ENCODE results near the gene TNPO1. TPM values are rescaled to one million over a fixed set of nuclear protein-coding genes. Genes with fewer than 3 reads are reported as not detected.

Gene TNPO1
- polyA plus RNA-seq, 1 donor from 2014 or later, result 103 TPM

DNA sequence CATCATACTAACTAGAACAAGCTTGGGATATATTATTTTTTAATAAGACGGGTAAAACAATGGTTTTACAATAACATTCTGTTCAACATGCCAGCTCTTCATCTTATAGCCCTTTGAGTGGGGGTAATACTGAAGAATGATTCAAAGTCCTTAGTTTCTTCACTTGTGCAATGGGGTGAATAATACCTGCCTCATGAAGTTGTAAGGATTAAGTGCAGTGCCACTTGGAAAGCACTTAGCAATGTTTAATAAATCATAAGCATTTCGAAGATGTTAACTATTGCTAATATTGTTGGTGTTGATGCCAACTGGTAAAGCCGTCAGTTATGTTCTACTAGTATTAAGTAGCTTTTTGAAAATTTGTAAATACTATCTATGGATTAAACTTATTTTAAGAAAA is 38.0 kb downstream of the TNPO1 start:
- Histone ChIP-seq H3K9me3 (ENCODE audit: low read length) (no peaks in the 10 kb centered on the region), H3F3A (ENCODE audit: insufficient read depth, low read length, poor library complexity, severe bottlenecking) (peaks cover 2% of the 10 kb centered on the region), H3K9ac (ENCODE audit: low read length) (no peak overlapping the region), H2AFZ (ENCODE audit: low read depth, low read length) (no peak overlapping the region), H4K20me1 (ENCODE audit: insufficient read depth) (peaks cover 33% of the 10 kb centered on the region), H3K27ac (ENCODE audit: low read length) (no peak overlapping the region), H3K36me3 (ENCODE audit: insufficient read depth, low read length) (peaks cover 7% of the 10 kb centered on the region), H3K9me2 (ENCODE audit: insufficient read depth, low read length) (no peaks in the 10 kb centered on the region), H3K4me2 (ENCODE audit: low read length) (no peak overlapping the region), H3K27me3 (ENCODE audit: insufficient read depth, low read depth, low read length) (no peaks in the 10 kb centered on the region), H3K4me3 (ENCODE audit: low read length) (no peak overlapping the region), H3K79me2 (replicated peaks; ENCODE audit: insufficient read depth, low read length) (peaks cover 76% of the 10 kb centered on the region)
- TF ChIP-seq RAD21 (conservative IDR thresholded peaks at IDR 0.05) (no peak), TAF1 (IDR thresholded peaks at IDR 0.05; ENCODE audit: low read depth) (no peak), POLR2AphosphoS5 (IDR thresholded peaks at IDR 0.05) (no peak), EP300 (conservative IDR thresholded peaks at IDR 0.05; ENCODE audit: poor library complexity, severe bottlenecking) (no peak), MXI1 (conservative IDR thresholded peaks at IDR 0.05; ENCODE audit: poor library complexity, severe bottlenecking) (no peak), EZH2 (IDR thresholded peaks at IDR 0.05; ENCODE audit: borderline replicate concordance, insufficient read depth, low read length, poor library complexity, severe bottlenecking) (no peak), SMC3 (conservative IDR thresholded peaks at IDR 0.05; ENCODE audit: poor library complexity) (no peak)
- TF ChIP-seq, protein P1, sequence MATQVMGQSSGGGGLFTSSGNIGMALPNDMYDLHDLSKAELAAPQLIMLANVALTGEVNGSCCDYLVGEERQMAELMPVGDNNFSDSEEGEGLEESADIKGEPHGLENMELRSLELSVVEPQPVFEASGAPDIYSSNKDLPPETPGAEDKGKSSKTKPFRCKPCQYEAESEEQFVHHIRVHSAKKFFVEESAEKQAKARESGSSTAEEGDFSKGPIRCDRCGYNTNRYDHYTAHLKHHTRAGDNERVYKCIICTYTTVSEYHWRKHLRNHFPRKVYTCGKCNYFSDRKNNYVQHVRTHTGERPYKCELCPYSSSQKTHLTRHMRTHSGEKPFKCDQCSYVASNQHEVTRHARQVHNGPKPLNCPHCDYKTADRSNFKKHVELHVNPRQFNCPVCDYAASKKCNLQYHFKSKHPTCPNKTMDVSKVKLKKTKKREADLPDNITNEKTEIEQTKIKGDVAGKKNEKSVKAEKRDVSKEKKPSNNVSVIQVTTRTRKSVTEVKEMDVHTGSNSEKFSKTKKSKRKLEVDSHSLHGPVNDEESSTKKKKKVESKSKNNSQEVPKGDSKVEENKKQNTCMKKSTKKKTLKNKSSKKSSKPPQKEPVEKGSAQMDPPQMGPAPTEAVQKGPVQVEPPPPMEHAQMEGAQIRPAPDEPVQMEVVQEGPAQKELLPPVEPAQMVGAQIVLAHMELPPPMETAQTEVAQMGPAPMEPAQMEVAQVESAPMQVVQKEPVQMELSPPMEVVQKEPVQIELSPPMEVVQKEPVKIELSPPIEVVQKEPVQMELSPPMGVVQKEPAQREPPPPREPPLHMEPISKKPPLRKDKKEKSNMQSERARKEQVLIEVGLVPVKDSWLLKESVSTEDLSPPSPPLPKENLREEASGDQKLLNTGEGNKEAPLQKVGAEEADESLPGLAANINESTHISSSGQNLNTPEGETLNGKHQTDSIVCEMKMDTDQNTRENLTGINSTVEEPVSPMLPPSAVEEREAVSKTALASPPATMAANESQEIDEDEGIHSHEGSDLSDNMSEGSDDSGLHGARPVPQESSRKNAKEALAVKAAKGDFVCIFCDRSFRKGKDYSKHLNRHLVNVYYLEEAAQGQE (IDR thresholded peaks at IDR 0.05; ENCODE audit: borderline replicate concordance), result no peak
- TF ChIP-seq, protein P2, sequence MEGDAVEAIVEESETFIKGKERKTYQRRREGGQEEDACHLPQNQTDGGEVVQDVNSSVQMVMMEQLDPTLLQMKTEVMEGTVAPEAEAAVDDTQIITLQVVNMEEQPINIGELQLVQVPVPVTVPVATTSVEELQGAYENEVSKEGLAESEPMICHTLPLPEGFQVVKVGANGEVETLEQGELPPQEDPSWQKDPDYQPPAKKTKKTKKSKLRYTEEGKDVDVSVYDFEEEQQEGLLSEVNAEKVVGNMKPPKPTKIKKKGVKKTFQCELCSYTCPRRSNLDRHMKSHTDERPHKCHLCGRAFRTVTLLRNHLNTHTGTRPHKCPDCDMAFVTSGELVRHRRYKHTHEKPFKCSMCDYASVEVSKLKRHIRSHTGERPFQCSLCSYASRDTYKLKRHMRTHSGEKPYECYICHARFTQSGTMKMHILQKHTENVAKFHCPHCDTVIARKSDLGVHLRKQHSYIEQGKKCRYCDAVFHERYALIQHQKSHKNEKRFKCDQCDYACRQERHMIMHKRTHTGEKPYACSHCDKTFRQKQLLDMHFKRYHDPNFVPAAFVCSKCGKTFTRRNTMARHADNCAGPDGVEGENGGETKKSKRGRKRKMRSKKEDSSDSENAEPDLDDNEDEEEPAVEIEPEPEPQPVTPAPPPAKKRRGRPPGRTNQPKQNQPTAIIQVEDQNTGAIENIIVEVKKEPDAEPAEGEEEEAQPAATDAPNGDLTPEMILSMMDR (IDR thresholded peaks at IDR 0.05; ENCODE audit: poor library complexity, severe bottlenecking), result no peak

DNA sequence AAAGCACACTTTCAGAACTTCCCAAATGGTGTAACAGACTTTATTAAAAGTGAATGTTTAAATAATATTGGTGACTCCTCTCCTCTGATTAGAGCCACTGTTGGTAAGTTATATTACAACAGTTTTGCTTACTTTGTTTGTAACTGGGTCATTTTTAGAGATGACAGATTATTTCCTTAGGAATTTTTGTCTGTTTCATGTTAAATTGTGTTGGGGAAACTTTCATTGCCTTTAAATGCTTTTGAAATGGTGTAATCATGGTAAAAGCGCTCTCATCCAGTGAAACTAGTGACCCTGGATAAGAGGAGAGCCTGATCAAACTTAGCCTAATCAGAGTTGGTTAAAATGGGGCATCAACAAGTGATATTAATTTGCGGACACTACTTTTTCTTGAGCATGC is 39.4 kb downstream of the TNPO1 start:
- peaks cover 7% of the 10 kb centered on the region for H3K36me3 ChIP-seq (ENCODE audit: insufficient read depth, low read length)
- no peak overlapping the region for H3K4me2 ChIP-seq (ENCODE audit: low read length)
- H3K27me3 ChIP-seq (ENCODE audit: insufficient read depth, low read depth, low read length), result no peaks in the 10 kb centered on the region
- H3F3A ChIP-seq (ENCODE audit: insufficient read depth, low read length, poor library complexity, severe bottlenecking), result no peaks in the 10 kb centered on the region
- H3K9ac ChIP-seq (ENCODE audit: low read length), result no peak overlapping the region
- no peak overlapping the region for H3K4me3 ChIP-seq (ENCODE audit: low read length)
- H3K27ac ChIP-seq (ENCODE audit: low read length), result no peak overlapping the region
- peaks cover 21% of the 10 kb centered on the region for H4K20me1 ChIP-seq (ENCODE audit: insufficient read depth)
- H3K9me2 ChIP-seq (ENCODE audit: insufficient read depth, low read length), result no peaks in the 10 kb centered on the region
- H3K9me3 ChIP-seq (ENCODE audit: low read length), result no peaks in the 10 kb centered on the region
- H2AFZ ChIP-seq (ENCODE audit: low read depth, low read length), result no peak overlapping the region
- TF ChIP-seq POLR2AphosphoS5 (IDR thresholded peaks at IDR 0.05), result no peak
- no peak for TF ChIP-seq MXI1 (conservative IDR thresholded peaks at IDR 0.05; ENCODE audit: poor library complexity, severe bottlenecking)
- no peak for TF ChIP-seq EZH2 (IDR thresholded peaks at IDR 0.05; ENCODE audit: borderline replicate concordance, insufficient read depth, low read length, poor library complexity, severe bottlenecking)
- TF ChIP-seq TAF1 (IDR thresholded peaks at IDR 0.05; ENCODE audit: low read depth), result no peak
- TF ChIP-seq, protein P2 (IDR thresholded peaks at IDR 0.05; ENCODE audit: poor library complexity, severe bottlenecking), result no peak
- no peak for TF ChIP-seq RAD21 (conservative IDR thresholded peaks at IDR 0.05)
- TF ChIP-seq, protein P1 (IDR thresholded peaks at IDR 0.05; ENCODE audit: borderline replicate concordance), result no peak
- no peak for TF ChIP-seq SMC3 (conservative IDR thresholded peaks at IDR 0.05; ENCODE audit: poor library complexity)
- TF ChIP-seq EP300 (conservative IDR thresholded peaks at IDR 0.05; ENCODE audit: poor library complexity, severe bottlenecking), result no peak
- H3K79me2 ChIP-seq (replicated peaks; ENCODE audit: insufficient read depth, low read length), result peaks cover 76% of the 10 kb centered on the region
